OCI-LY7 (cell line): ENCODE data around the gene FHIT.

Experiments used
- EZH2phosphoT487 ChIP-seq: fragments of 200-600 bp; sonication (generic); IDR thresholded peaks from 2 replicates; pipeline ENCODE4 v1.6.1; 2018; ENCODE audit warnings: low read depth, borderline replicate concordance, mild to moderate bottlenecking, mixed run types, antibody characterized with exemption, low read length, moderate library complexity, mixed read lengths
- TF ChIP-seq, protein P1 (sequence below): fragments of 200-600 bp; sonication (generic); conservative IDR thresholded peaks from 2 replicates; pipeline ENCODE4 v1.5.1; 2014; ENCODE audit warnings: mild to moderate bottlenecking, antibody characterized with exemption, low read length, moderate library complexity, mixed read lengths

DNA sequence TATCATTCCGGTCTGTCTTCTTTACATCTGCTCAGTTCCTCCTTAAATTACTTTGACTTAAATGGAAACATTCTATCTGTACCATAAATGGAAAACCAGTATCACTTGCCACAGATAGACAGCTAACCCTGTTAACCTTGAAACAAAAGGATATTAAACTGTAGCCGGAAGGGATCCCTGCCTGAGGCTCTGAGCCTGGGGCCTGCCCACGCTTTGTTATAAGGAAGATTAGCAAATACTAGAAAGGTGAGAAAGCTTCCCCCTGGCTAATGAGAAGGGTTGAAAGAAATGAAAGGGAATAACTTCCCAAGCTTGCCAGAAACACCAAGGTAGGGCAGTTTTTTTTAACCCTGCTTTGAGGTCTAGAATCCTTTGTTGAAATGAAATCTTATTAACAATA is 927.6 kb downstream of the FHIT start:
- TF ChIP-seq, protein P1, sequence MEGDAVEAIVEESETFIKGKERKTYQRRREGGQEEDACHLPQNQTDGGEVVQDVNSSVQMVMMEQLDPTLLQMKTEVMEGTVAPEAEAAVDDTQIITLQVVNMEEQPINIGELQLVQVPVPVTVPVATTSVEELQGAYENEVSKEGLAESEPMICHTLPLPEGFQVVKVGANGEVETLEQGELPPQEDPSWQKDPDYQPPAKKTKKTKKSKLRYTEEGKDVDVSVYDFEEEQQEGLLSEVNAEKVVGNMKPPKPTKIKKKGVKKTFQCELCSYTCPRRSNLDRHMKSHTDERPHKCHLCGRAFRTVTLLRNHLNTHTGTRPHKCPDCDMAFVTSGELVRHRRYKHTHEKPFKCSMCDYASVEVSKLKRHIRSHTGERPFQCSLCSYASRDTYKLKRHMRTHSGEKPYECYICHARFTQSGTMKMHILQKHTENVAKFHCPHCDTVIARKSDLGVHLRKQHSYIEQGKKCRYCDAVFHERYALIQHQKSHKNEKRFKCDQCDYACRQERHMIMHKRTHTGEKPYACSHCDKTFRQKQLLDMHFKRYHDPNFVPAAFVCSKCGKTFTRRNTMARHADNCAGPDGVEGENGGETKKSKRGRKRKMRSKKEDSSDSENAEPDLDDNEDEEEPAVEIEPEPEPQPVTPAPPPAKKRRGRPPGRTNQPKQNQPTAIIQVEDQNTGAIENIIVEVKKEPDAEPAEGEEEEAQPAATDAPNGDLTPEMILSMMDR = no peak
- no peak for TF ChIP-seq EZH2phosphoT487
